Ishikawa (cell line): ENCODE results near the gene RAB11FIP5.
A peak's percentile ranks its signal among the peaks of the same experiment; 100 is the strongest.

ENCODE experiments used
- CEBPB ChIP-seq: IDR thresholded peaks from 2 replicates; pipeline ENCODE4 v1.6.1; 2012
- CREB1 ChIP-seq: IDR thresholded peaks from 2 replicates; pipeline ENCODE4 v1.6.1; 2012; ENCODE audit warnings: low read depth
- EGR1 ChIP-seq: IDR thresholded peaks from 2 replicates; pipeline ENCODE4 v1.6.1; 2012
- EP300 ChIP-seq: IDR thresholded peaks from 2 replicates; pipeline ENCODE4 v1.6.1; 2012; ENCODE audit warnings: borderline replicate concordance
- FOXM1 ChIP-seq: IDR thresholded peaks from 2 replicates; pipeline ENCODE4 v1.6.1; 2012; ENCODE audit warnings: low read depth, borderline replicate concordance
- MAX ChIP-seq: IDR thresholded peaks from 2 replicates; pipeline ENCODE4 v1.6.1; 2012
- NFIC ChIP-seq: IDR thresholded peaks from 2 replicates; pipeline ENCODE4 v1.6.1; 2012
- RAD21 ChIP-seq: IDR thresholded peaks from 2 replicates; pipeline ENCODE4 v1.6.1; 2012; ENCODE audit warnings: low read depth
- REST ChIP-seq: IDR thresholded peaks from 2 replicates; pipeline ENCODE4 v1.6.1; 2012; ENCODE audit warnings: low read depth, mild to moderate bottlenecking
- TCF12 ChIP-seq: IDR thresholded peaks from 2 replicates; pipeline ENCODE4 v1.6.1; 2012; ENCODE audit warnings: low read depth
- TEAD4 ChIP-seq: IDR thresholded peaks from 2 replicates; pipeline ENCODE4 v1.6.1; 2012
- YY1 ChIP-seq: IDR thresholded peaks from 2 replicates; pipeline ENCODE4 v1.6.1; 2012; ENCODE audit warnings: low read depth
- ZBTB7A ChIP-seq: IDR thresholded peaks from 2 replicates; pipeline ENCODE4 v1.6.1; 2012; ENCODE audit warnings: low read depth
- TF ChIP-seq, protein P1 (sequence below): IDR thresholded peaks from 2 replicates; pipeline ENCODE4 v1.6.1; 2012

RAB11FIP5 gene

DNA sequence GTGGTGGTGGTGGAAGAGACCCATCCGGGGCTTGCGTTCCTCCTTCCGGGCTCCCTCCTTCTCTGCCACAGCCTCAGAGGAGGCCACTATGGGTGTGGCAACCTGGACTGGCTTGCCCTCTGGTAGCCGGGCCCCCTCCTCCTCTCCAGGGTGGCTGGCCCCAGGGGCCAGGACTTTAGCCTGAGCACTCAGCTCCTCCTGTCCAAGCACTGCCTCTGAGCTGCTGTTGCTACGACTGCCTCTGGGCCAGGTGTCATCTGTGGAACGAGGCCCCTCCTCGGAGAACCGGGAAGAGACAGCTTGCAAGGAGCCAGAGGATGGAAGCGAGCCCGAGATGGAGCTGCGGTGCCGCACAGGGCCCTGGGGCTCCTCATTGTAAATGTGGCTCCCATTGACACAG is 24.5 kb downstream of the RAB11FIP5 start:
- no peak for TF ChIP-seq TCF12
- no peak for TF ChIP-seq REST
- TF ChIP-seq MAX = no peak
- no peak for TF ChIP-seq NFIC
- TF ChIP-seq, protein P1, sequence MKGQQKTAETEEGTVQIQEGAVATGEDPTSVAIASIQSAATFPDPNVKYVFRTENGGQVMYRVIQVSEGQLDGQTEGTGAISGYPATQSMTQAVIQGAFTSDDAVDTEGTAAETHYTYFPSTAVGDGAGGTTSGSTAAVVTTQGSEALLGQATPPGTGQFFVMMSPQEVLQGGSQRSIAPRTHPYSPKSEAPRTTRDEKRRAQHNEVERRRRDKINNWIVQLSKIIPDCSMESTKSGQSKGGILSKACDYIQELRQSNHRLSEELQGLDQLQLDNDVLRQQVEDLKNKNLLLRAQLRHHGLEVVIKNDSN = no peak
- no peak for TF ChIP-seq EGR1
- TF ChIP-seq CREB1 = no peak

GRCh38 chr2:73087311-73087710 is 25.4 kb downstream of the RAB11FIP5 start:
- no peak for TF ChIP-seq FOXM1
- TF ChIP-seq EGR1 = no peak
- no peak for TF ChIP-seq YY1
- TF ChIP-seq EP300 = no peak
- TF ChIP-seq TCF12 = no peak
- TF ChIP-seq TEAD4 = no peak
- no peak for TF ChIP-seq MAX
- TF ChIP-seq CEBPB = no peak

DNA sequence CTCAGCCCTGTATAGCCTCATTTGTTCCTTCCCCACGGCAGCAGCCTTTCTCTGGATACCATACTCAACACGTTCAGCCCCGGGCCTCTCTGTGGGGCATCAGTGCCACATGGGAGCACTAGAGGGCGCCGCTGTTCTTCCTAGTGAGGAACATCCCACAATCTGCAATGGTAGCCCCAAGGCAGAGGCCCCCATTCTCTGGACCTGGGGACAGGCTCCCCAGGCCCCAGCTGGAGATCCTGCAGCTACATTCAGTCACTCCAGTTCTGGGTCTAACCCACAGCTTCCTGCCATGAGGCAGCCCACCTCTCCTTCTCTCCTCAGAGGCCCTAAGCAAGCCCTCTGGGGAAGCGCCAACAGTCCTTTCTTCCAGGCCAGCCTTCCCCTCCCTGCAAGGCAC is 27.1 kb downstream of the RAB11FIP5 start:
- TF ChIP-seq RAD21 (peak; percentile 97), REST (no peak), MAX (0 out of 2 replicates have a peak, but pooled peaks have one; percentile 6)

DNA sequence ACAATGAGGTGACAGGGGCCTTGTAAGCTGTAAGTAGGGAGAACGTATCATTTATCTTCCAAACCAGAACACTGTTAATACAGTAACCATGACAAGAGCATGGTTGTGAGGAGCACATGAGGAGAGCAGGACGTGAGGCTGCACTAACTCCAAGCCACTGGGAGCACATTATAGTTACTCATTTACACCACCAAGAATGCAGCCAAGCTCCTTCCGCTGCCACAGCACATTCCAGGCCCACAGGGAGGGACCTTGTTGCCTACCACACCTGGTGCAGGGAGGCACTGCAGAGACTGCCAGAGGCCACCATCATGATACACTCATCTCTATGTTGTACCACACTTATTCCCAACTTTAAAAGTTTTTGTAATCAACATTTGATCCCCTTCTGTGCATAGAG is 27.8 kb downstream of the RAB11FIP5 start:
- TF ChIP-seq RAD21 (no peak), EGR1 (no peak), MAX (no peak), NFIC (no peak), FOXM1 (no peak), ZBTB7A (no peak), TCF12 (no peak), CREB1 (no peak), EP300 (no peak), TEAD4 (no peak), YY1 (no peak)
- TF ChIP-seq, protein P1 = no peak

DNA sequence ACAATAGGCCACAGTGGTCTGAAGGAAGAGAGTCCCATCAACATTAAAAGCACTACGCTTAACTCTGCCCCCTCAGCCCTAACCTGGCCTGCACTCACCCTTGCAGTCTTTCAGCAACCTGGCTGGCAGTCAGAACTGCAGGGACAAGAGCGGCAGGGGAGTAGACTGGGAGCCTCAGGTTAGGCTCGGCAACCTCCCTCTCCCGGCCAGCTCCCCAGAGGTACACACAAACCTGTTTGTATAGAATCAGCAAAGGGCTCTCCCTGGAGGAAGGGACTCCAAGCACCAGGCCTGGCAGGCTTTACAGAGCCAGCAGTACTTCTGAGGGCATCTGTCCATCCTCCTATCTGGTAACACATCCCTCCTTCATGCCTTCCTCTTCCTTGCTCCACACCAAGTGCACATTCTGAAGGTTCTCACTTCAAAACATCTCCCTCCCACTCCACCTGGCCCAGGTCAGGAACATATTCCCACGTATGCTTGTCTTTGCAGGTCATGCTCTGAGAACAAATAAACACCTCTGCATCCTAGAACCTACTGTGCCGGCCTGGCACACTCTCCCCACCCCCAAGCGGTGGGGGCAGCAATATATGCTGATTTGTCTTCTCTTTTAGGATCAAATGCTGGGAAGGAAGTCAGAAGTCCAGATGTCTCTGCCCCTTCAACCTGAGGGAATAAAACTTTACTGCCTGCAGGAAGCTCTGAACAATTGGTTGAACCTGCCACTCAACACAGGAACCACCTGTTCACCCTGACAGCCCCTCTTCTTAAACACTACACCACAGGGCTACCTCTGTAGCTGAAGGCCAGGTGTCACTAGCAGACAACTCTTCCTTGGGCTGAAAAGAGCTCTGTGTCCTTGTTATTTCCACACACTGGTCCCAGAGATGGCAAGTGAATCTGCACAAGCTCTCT is 28.6 kb downstream of the RAB11FIP5 start:
- TF ChIP-seq MAX (no peak), TCF12 (no peak), CREB1 (no peak), ZBTB7A (no peak), FOXM1 (no peak), NFIC (no peak), RAD21 (no peak), EGR1 (no peak)
- TF ChIP-seq, protein P1 = no peak
